DND-41 (cell line): ENCODE measurements around the gene TRIM5.
A peak's percentile ranks its signal among the peaks of the same experiment; 100 is the strongest.

Experiments
- ATAC-seq: fragments of 200-7000 bp; cut with Tn5 transposase; 3 replicates; pipeline ENCODE4 v1.9.1; 2021; ENCODE audit warnings: low read depth; ENCODE audit not compliant: insufficient read depth
- DNase-seq: peaks from one replicate; pipeline ENCODE4 v3.0.0-alpha.2; 2020
- H2AFZ ChIP-seq: 2 replicates; pipeline ENCODE4 v1.6.0; 2012; ENCODE audit warnings: low read depth, low read length
- H3K27ac ChIP-seq: 2 replicates; pipeline ENCODE4 v1.5.1; 2012; ENCODE audit warnings: low read length, inconsistent platforms
- H3K27me3 ChIP-seq: fragments of 200-600 bp; sonication (generic); 2 replicates; pipeline ENCODE4 v1.6.0; 2012; ENCODE audit warnings: low read length, mild to moderate bottlenecking, inconsistent platforms; ENCODE audit not compliant: insufficient read depth, poor library complexity
- H3K36me3 ChIP-seq: 2 replicates; pipeline ENCODE4 v1.5.1; 2012; ENCODE audit warnings: low read length, inconsistent platforms; ENCODE audit not compliant: insufficient read depth
- H3K4me1 ChIP-seq: 2 replicates; pipeline ENCODE4 v1.5.1; 2012; ENCODE audit warnings: mild to moderate bottlenecking, low read length; ENCODE audit not compliant: insufficient read depth
- H3K4me2 ChIP-seq: 2 replicates; pipeline ENCODE4 v1.6.0; 2012; ENCODE audit warnings: mild to moderate bottlenecking, moderate library complexity, low read length, inconsistent platforms; ENCODE audit not compliant: insufficient read depth
- H3K4me3 ChIP-seq, 2 experiments: fragments of 200-600 bp in 1 of 2; shearing (Covaris generic) in 1 of 2; 2 replicates each; pipeline ENCODE4 v1.5.1; 2012 to 2016; ENCODE audit warnings: inconsistent platforms in 2 of 2, low read length in 2 of 2, mild to moderate bottlenecking in 2 of 2, low read depth in 1 of 2, moderate library complexity in 1 of 2
- H3K79me2 ChIP-seq: 2 replicates; pipeline ENCODE4 v1.6.0; 2012; ENCODE audit warnings: low read length, inconsistent platforms; ENCODE audit not compliant: insufficient read depth
- H3K9ac ChIP-seq: 2 replicates; pipeline ENCODE4 v1.6.0; 2012; ENCODE audit warnings: low read depth, mild to moderate bottlenecking, inconsistent platforms, low read length, moderate library complexity
- H3K9me3 ChIP-seq: 2 replicates; pipeline ENCODE4 v1.5.1; 2012; ENCODE audit warnings: low read length, moderate library complexity, mild to moderate bottlenecking, inconsistent platforms; ENCODE audit not compliant: insufficient read depth, severe bottlenecking
- H4K20me1 ChIP-seq: 2 replicates; pipeline ENCODE4 v1.6.0; 2012; ENCODE audit warnings: low read length; ENCODE audit not compliant: insufficient read depth
- EZH2 ChIP-seq: IDR thresholded peaks from 3 replicates; pipeline ENCODE4 v1.6.1; 2012; ENCODE audit warnings: borderline replicate concordance, low read depth, mild to moderate bottlenecking, moderate library complexity, low read length, inconsistent platforms; ENCODE audit not compliant: severe bottlenecking
- TF ChIP-seq, protein P1 (sequence below): IDR thresholded peaks from 2 replicates; pipeline ENCODE4 v1.5.1; 2012; ENCODE audit warnings: borderline replicate concordance, low read length, moderate library complexity, mild to moderate bottlenecking; ENCODE audit not compliant: poor library complexity, severe bottlenecking; ENCODE audit errors: extremely low read depth

The TRIM5 gene

DNA sequence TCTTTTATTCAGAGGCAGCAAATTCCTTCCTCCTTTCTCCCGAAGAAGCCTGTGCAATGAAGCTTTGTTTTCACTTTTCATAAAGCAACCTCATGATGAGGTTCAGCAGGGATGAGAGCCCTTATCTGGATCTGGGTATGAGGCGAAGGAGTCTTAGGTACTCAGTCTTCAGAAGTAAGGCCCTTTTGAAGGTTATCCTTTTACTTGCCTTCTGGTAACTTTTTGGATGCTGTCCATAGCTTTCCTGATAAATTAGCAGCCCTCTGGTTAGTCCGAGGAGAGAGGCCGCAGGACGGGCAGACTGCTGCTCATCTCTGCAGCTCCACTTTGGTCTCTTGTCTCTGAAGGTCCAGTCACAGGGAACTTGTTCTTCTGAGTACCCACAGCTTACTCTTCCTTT, 5.9 kb upstream of the TRIM5 start:
- ATAC-seq (peak; percentile 20; the same call in 1 of the 3 replicates), DNase-seq (no peak)
- TF ChIP-seq EZH2, result no peak
- TF ChIP-seq, protein P1, sequence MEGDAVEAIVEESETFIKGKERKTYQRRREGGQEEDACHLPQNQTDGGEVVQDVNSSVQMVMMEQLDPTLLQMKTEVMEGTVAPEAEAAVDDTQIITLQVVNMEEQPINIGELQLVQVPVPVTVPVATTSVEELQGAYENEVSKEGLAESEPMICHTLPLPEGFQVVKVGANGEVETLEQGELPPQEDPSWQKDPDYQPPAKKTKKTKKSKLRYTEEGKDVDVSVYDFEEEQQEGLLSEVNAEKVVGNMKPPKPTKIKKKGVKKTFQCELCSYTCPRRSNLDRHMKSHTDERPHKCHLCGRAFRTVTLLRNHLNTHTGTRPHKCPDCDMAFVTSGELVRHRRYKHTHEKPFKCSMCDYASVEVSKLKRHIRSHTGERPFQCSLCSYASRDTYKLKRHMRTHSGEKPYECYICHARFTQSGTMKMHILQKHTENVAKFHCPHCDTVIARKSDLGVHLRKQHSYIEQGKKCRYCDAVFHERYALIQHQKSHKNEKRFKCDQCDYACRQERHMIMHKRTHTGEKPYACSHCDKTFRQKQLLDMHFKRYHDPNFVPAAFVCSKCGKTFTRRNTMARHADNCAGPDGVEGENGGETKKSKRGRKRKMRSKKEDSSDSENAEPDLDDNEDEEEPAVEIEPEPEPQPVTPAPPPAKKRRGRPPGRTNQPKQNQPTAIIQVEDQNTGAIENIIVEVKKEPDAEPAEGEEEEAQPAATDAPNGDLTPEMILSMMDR, result no peak
- Histone ChIP-seq H3K4me3 (peak overlapping the region; percentile 25 to 60), H3K4me1 (peaks cover 39% of the 10 kb centered on the region), H3K79me2 (peaks cover 36% of the 10 kb centered on the region), H4K20me1 (no peaks in the 10 kb centered on the region), H3K27me3 (no peaks in the 10 kb centered on the region), H2AFZ (peak overlapping the region; percentile 69), H3K36me3 (no peaks in the 10 kb centered on the region), H3K9me3 (no peaks in the 10 kb centered on the region), H3K4me2 (peak overlapping the region; percentile 74), H3K27ac (peak overlapping the region; percentile 87), H3K9ac (peak overlapping the region; percentile 62)

DNA sequence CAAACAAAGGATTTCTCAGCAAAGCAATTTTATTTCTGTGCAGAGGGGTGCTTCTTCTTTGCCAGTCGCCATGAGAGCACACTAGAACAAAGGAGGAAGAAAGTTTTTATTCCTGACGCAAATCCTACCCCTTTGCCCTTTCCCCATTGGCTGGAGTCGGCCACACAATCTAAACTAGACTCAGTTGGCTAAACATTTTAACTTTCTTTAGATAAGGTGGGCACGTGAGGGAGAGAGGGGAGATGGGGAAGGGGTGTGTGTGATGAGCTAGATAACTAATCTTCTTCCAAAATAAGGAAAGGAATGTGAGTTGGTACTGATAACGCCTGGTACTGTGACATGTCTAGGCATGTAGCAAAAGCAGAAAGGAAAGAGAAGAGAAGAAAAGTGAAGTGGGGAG, 5.3 kb upstream of the TRIM5 start:
- Histone ChIP-seq H3K4me1 (peaks cover 42% of the 10 kb centered on the region), H2AFZ (peak overlapping the region; percentile 69), H3K4me3 (peak overlapping the region; percentile 25 to 60), H3K79me2 (peaks cover 36% of the 10 kb centered on the region), H3K36me3 (no peaks in the 10 kb centered on the region), H3K27ac (peak overlapping the region; percentile 87), H3K9me3 (no peaks in the 10 kb centered on the region), H3K27me3 (no peaks in the 10 kb centered on the region), H4K20me1 (no peaks in the 10 kb centered on the region), H3K9ac (peak overlapping the region; percentile 62), H3K4me2 (peak overlapping the region; percentile 74)
- TF ChIP-seq, protein P1, result no peak
- no peak for TF ChIP-seq EZH2
- DNase-seq (no peak), ATAC-seq (peak; percentile 15)

DNA sequence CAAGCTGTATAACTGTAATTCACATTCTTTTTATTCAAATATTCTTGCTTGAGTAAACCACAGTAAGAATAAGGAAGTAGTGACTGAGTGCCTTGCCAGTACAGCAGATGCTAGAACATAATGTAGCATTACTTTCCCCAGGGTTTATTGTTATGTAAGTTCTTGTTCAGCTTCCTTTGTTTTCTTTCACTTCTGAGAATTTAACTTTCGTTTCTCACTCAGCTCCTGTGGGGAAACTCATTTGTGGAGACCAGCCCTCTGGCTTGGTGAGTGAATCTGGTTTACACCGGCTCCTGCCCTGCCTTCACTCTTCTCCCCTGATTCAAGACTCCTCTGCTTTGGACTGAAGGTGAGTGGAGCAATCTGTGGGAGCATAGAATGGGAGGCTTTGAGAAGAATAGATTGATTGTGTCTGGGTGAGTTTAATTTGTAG, 4.7 kb upstream of the TRIM5 start, which contains the start of gene TRIM22:
Gene TRIM22, plus strand, starts transcription at position 240 of the 433 bp plus-strand sequence. CDS start 6,443 bp downstream, outside the sequence.
- Histone ChIP-seq H3K79me2 (peaks cover 36% of the 10 kb centered on the region), H3K9me3 (no peaks in the 10 kb centered on the region), H3K27ac (peak within 1 kb of the TSS; percentile 87), H3K4me2 (peak within 1 kb of the TSS; percentile 74), H3K36me3 (no peaks in the 10 kb centered on the region), H3K9ac (peak within 1 kb of the TSS; percentile 62), H4K20me1 (no peaks in the 10 kb centered on the region), H3K4me3 (peak within 1 kb of the TSS; percentile 25 to 60), H2AFZ (peak within 1 kb of the TSS; percentile 69), H3K27me3 (no peaks in the 10 kb centered on the region), H3K4me1 (peaks cover 47% of the 10 kb centered on the region)
- ATAC-seq, result peak; percentile 79
- no peak for TF ChIP-seq EZH2
- TF ChIP-seq, protein P1, result no peak
- DNase-seq, result peak; percentile 74
